A549 (cell line): ENCODE results near the gene NR2C2. TPM values are rescaled to one million over a fixed set of nuclear protein-coding genes. Genes with fewer than 3 reads are reported as not detected.

Experiments used
- ATAC-seq, 2 experiments: fragments of 200-7000 bp in 1 of 2; fragments of >200 bp in 1 of 2; cut with Nextera tagmentation in 1 of 2; cut with Tn5 transposase in 1 of 2; 3 replicates each; pipeline versions ENCODE4 v1.8.0 to v1.9.1; 2018 to 2020; ENCODE audit warnings: mild to moderate bottlenecking in 1 of 2, moderate library complexity in 1 of 2
- CTCF ChIA-PET: fragments of 300-600 bp; sonication (Branson Sonifier 250); formaldehyde crosslinking; extraction: SDS; loops from one replicate; lab custom pipeline; 2021; ENCODE audit warnings: antibody characterized with exemption, inconsistent platforms; lab: Yijun Ruan, JAX
- POLR2A ChIA-PET: fragments of 350-600 bp; formaldehyde crosslinking; extraction: SDS; loops from one replicate; lab custom pipeline; 2021; ENCODE audit warnings: antibody characterized with exemption, inconsistent platforms; lab: Yijun Ruan, JAX
- DNase-seq, 2 experiments: peaks; one replicate each; pipeline versions ENCODE4 v3.0.0 to v3.0.0-alpha.2; 2011 to 2016; ENCODE audit warnings: low read depth in 1 of 2, low spot score in 1 of 2
- FAIRE-seq: peaks from 2 replicates; lab custom pipeline; 2011; peaks lifted over from hg19 to GRCh38; lab: Jason Lieb, UNC
- H3K27ac ChIP-seq, 2 experiments: fragments of >200 bp; sonication (Bioruptor Twin); formaldehyde crosslinking; 3 replicates each; pipeline ENCODE4 v1.5.1; 2016 to 2017
- H3K4me1 ChIP-seq: fragments of >200 bp; sonication (Bioruptor Twin); formaldehyde crosslinking; 3 replicates; pipeline ENCODE4 v1.6.1; 2016
- H3K4me2 ChIP-seq: fragments of >200 bp; sonication (Bioruptor Twin); formaldehyde crosslinking; 3 replicates; pipeline ENCODE4 v1.6.1; 2016
- H3K4me3 ChIP-seq: fragments of >200 bp; sonication (Bioruptor Twin); formaldehyde crosslinking; 3 replicates; pipeline ENCODE4 v1.5.1; 2016
- H3K9me3 ChIP-seq: fragments of >200 bp; sonication (Bioruptor Twin); formaldehyde crosslinking; 3 replicates; pipeline ENCODE4 v1.6.1; 2016
- CBX2 ChIP-seq: fragments of 200-600 bp; sonication (generic); IDR thresholded peaks from 2 replicates; pipeline ENCODE4 v1.6.1; 2016; ENCODE audit warnings: low read depth, mild to moderate bottlenecking, borderline replicate concordance
- CEBPB ChIP-seq, 2 experiments: fragments of >200 bp in 1 of 2; sonication (Bioruptor Twin) in 1 of 2; formaldehyde crosslinking in 1 of 2; IDR thresholded peaks; 2 replicates each; pipeline ENCODE4 v1.6.1; 2012 to 2016
- EHF ChIP-seq: fragments of 250-450 bp; sonication (Bioruptor Pico); IDR thresholded peaks from 2 replicates; pipeline ENCODE4 v1.5.0; 2020; ENCODE audit warnings: mild to moderate bottlenecking
- EHMT2 ChIP-seq: fragments of 200-600 bp; sonication (generic); IDR thresholded peaks from 2 replicates; pipeline ENCODE4 v1.6.1; 2016; ENCODE audit warnings: antibody characterized with exemption, low read depth, mild to moderate bottlenecking, moderate library complexity
- MAFK ChIP-seq: fragments of 450-650 bp; IDR thresholded peaks from 2 replicates; pipeline ENCODE4 v1.6.1; 2014; ENCODE audit not compliant: partially characterized antibody
- PHF8 ChIP-seq: fragments of 200-600 bp; sonication (generic); IDR thresholded peaks from 2 replicates; pipeline ENCODE4 v1.6.1; 2016; ENCODE audit warnings: low read depth, mild to moderate bottlenecking, antibody characterized with exemption, moderate library complexity, borderline replicate concordance
- RARB ChIP-seq: fragments of 250-450 bp; sonication (Bioruptor Pico); IDR thresholded peaks from 2 replicates; pipeline ENCODE4 v1.8.0; 2021; ENCODE audit warnings: mild to moderate bottlenecking, moderate library complexity
- ZFP36 ChIP-seq: fragments of 450-650 bp; IDR thresholded peaks from 2 replicates; pipeline ENCODE4 v1.6.1; 2014; ENCODE audit warnings: borderline replicate concordance; ENCODE audit not compliant: partially characterized antibody
- ZNF302 ChIP-seq: fragments of 250-450 bp; sonication (Bioruptor Pico); IDR thresholded peaks from 2 replicates; pipeline ENCODE4 v1.9.0; 2021; ENCODE audit warnings: inconsistent platforms, mild to moderate bottlenecking, moderate library complexity
- ZSCAN20 ChIP-seq: fragments of 250-450 bp; sonication (Bioruptor Pico); IDR thresholded peaks from 2 replicates; pipeline ENCODE4 v1.8.0; 2022; ENCODE audit warnings: mild to moderate bottlenecking, moderate library complexity
- WGBS: methylation state at CpG from one replicate; pipeline ENCODE4 v1.1.6; 2017; ENCODE audit errors: missing lambda C conversion rate; 5-methylcytosine and 5-hydroxymethylcytosine counted together
- polyA plus RNA-seq, 4 experiments: library from polyadenylated mRNA; depleted of rRNA in 3 of 4; stranded (reverse); fragments of >200 nt; fragmentation: RNase III in 1 of 4; extraction: RNeasy Plus Mini Kit Qiagen cat#74134 plus additional on column Dnase treatment in 1 of 4; gene quantifications; 2 replicates in 3 of 4; 3 replicates in 1 of 4; pipeline ENCODE4 v1.2.3, GENCODE V29; 2011 to 2017
- TF ChIP-seq, protein P1 (sequence below): fragments of >200 bp; sonication (Bioruptor Twin); formaldehyde crosslinking; IDR thresholded peaks from 3 replicates; pipeline ENCODE4 v1.6.1; 2016
- TF ChIP-seq, protein P2 (sequence below): IDR thresholded peaks from 2 replicates; pipeline ENCODE4 v1.6.1; 2012
- TF ChIP-seq, protein P3 (sequence below): fragments of 200-600 bp; sonication (generic); IDR thresholded peaks from 2 replicates; pipeline ENCODE4 v1.6.1; 2016; ENCODE audit warnings: antibody characterized with exemption, mild to moderate bottlenecking, moderate library complexity
- TF ChIP-seq, protein P4 (sequence below): fragments of 250-450 bp; sonication (Bioruptor Pico); IDR thresholded peaks from 2 replicates; pipeline ENCODE4 v1.5.0; 2021; ENCODE audit warnings: mild to moderate bottlenecking, moderate library complexity, borderline replicate concordance
- TF ChIP-seq, protein P5 (sequence below): fragments of >200 bp; sonication (Bioruptor Twin); formaldehyde crosslinking; IDR thresholded peaks from 3 replicates; pipeline ENCODE4 v1.5.1; 2016

The NR2C2 gene
- polyA plus RNA-seq, 2 of the 4 experiments (the other 2 are of a cell fraction) = 14.6 to 20.2 TPM

DNA sequence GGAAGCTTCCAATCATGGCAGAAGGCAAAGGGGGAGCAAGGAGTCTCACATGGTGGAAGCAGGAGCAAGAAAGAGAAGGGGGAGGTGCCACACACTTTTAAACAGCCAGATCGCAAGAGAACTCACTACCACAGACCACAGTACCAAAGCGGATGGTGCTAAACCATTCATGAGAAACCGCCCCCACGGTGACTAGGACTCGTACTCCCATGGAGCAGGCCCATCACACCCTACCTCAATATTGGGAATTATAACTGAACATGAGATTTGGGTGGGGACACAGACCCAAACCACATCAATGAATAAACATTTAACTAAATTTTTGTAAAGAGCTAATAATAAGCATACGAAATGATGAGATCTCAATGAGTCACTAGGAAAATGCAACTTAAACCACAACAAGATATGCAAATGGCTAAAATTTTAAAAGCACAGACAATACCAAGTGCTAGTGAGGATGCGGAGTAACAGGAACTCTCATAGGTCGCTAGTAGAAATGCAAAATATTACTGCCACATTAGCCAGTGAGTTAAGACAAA, 107.7 kb downstream of the NR2C2 start (continued):
- TF ChIP-seq ZNF302 (CRISPR knock-in tag) = no peak
- no peak for TF ChIP-seq EHF (CRISPR knock-in tag)
- TF ChIP-seq, protein P1, sequence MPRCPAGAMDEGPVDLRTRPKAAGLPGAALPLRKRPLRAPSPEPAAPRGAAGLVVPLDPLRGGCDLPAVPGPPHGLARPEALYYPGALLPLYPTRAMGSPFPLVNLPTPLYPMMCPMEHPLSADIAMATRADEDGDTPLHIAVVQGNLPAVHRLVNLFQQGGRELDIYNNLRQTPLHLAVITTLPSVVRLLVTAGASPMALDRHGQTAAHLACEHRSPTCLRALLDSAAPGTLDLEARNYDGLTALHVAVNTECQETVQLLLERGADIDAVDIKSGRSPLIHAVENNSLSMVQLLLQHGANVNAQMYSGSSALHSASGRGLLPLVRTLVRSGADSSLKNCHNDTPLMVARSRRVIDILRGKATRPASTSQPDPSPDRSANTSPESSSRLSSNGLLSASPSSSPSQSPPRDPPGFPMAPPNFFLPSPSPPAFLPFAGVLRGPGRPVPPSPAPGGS = no peak
- TF ChIP-seq, protein P2, sequence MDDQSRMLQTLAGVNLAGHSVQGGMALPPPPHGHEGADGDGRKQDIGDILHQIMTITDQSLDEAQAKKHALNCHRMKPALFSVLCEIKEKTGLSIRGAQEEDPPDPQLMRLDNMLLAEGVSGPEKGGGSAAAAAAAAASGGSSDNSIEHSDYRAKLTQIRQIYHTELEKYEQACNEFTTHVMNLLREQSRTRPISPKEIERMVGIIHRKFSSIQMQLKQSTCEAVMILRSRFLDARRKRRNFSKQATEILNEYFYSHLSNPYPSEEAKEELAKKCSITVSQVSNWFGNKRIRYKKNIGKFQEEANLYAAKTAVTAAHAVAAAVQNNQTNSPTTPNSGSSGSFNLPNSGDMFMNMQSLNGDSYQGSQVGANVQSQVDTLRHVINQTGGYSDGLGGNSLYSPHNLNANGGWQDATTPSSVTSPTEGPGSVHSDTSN = no peak

DNA sequence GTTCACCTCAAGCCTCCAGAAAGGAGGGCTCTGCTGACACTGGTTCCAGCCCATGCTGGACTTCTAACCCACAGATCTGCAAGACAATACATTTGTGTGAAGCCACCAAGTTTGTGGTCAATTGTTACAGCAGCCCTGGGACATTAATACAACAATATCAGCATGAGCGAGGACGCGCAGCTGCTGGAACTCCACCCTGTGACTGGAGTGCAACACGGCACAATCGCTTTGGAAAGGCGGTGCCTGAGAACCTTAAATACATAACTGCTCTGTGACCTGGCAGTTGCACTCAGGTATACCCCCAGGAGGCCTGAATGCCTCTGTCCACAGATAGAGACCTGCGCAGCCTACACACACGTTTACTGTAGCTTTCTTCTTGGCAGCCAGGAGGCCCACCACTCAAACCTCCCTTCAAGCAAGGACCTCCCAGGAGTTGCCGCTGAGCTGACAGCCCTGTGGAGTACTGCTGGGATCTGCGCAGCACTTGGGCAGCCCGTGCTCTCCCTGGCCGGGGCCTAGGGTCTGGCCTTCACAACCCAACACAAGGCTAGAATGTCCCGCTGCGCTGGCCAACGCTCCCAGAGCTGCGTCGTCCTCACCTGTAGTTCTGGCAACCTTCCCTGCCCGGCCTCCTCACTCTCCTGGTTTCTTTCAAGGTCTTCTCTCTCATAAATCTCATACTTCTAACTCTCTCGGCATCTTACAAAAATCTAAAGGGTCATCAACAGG, 109.5 kb downstream of the NR2C2 start:
- Histone ChIP-seq H3K4me1 (no peaks in the 10 kb centered on the region), H3K4me2 (no peak overlapping the region), H3K9me3 (no peaks in the 10 kb centered on the region), H3K27ac (no peak overlapping the region), H3K4me3 (no peak overlapping the region)
- ChIA-PET POLR2A (no interaction called here), CTCF (no interaction called here)
- ATAC-seq (no peak), FAIRE-seq (no peak), DNase-seq (no peak)
- TF ChIP-seq EHMT2 = no peak
- no peak for TF ChIP-seq MAFK
- no peak for TF ChIP-seq ZFP36
- TF ChIP-seq, protein P3, sequence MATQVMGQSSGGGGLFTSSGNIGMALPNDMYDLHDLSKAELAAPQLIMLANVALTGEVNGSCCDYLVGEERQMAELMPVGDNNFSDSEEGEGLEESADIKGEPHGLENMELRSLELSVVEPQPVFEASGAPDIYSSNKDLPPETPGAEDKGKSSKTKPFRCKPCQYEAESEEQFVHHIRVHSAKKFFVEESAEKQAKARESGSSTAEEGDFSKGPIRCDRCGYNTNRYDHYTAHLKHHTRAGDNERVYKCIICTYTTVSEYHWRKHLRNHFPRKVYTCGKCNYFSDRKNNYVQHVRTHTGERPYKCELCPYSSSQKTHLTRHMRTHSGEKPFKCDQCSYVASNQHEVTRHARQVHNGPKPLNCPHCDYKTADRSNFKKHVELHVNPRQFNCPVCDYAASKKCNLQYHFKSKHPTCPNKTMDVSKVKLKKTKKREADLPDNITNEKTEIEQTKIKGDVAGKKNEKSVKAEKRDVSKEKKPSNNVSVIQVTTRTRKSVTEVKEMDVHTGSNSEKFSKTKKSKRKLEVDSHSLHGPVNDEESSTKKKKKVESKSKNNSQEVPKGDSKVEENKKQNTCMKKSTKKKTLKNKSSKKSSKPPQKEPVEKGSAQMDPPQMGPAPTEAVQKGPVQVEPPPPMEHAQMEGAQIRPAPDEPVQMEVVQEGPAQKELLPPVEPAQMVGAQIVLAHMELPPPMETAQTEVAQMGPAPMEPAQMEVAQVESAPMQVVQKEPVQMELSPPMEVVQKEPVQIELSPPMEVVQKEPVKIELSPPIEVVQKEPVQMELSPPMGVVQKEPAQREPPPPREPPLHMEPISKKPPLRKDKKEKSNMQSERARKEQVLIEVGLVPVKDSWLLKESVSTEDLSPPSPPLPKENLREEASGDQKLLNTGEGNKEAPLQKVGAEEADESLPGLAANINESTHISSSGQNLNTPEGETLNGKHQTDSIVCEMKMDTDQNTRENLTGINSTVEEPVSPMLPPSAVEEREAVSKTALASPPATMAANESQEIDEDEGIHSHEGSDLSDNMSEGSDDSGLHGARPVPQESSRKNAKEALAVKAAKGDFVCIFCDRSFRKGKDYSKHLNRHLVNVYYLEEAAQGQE = no peak
- TF ChIP-seq CEBPB (IDR thresholded peaks at IDR 0.05) = no peak
- no peak for TF ChIP-seq ZSCAN20 (CRISPR knock-in tag)
- TF ChIP-seq, protein P4, sequence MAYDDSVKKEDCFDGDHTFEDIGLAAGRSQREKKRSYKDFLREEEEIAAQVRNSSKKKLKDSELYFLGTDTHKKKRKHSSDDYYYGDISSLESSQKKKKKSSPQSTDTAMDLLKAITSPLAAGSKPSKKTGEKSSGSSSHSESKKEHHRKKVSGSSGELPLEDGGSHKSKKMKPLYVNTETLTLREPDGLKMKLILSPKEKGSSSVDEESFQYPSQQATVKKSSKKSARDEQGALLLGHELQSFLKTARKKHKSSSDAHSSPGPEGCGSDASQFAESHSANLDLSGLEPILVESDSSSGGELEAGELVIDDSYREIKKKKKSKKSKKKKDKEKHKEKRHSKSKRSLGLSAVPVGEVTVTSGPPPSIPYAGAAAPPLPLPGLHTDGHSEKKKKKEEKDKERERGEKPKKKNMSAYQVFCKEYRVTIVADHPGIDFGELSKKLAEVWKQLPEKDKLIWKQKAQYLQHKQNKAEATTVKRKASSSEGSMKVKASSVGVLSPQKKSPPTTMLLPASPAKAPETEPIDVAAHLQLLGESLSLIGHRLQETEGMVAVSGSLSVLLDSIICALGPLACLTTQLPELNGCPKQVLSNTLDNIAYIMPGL (CRISPR knock-in tag) = no peak
- WGBS = 90% methylated on average over 19 of the region's 19 CpGs

DNA sequence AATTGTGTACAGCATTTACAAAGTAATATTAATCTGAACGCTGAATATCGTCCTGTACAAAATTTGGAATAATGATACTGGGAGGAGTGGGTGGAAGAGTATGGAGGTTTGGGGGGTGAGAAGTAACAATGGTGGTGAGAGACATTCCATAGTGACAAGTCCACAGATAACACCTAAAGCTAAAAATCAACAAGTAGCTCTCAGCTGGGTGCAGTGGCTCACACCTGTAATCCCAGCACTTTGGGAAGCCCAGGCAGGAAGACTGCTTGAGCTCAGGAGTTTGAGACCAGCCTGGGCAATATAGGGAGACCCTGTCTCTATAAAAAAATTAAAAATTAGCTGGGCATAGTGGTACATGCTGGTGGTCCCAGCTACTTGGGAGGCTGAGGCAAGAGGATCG, 112.6 kb downstream of the NR2C2 start:
- WGBS = 95% methylated on average over 3 of the region's 3 CpGs
- FAIRE-seq = no peak
- Histone ChIP-seq H3K9me3 (no peaks in the 10 kb centered on the region), H3K4me3 (no peak overlapping the region), H3K4me2 (no peak overlapping the region), H3K4me1 (peaks cover 12% of the 10 kb centered on the region), H3K27ac (no peak overlapping the region)
- DNase-seq = no peak
- CTCF ChIA-PET = interaction anchor here (0.7 to 1.1 kb wide), 3 partner anchors 9 to 271 kb away, joined by 3 read pairs; no protein-coding TSS in a partner anchor
- TF ChIP-seq RARB (CRISPR knock-in tag) (no peak), CBX2 (no peak), EHF (CRISPR knock-in tag) (no peak), PHF8 (no peak)
- TF ChIP-seq, protein P1 = no peak
- TF ChIP-seq, protein P5, sequence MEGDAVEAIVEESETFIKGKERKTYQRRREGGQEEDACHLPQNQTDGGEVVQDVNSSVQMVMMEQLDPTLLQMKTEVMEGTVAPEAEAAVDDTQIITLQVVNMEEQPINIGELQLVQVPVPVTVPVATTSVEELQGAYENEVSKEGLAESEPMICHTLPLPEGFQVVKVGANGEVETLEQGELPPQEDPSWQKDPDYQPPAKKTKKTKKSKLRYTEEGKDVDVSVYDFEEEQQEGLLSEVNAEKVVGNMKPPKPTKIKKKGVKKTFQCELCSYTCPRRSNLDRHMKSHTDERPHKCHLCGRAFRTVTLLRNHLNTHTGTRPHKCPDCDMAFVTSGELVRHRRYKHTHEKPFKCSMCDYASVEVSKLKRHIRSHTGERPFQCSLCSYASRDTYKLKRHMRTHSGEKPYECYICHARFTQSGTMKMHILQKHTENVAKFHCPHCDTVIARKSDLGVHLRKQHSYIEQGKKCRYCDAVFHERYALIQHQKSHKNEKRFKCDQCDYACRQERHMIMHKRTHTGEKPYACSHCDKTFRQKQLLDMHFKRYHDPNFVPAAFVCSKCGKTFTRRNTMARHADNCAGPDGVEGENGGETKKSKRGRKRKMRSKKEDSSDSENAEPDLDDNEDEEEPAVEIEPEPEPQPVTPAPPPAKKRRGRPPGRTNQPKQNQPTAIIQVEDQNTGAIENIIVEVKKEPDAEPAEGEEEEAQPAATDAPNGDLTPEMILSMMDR = no peak
- TF ChIP-seq, protein P3 = no peak
- POLR2A ChIA-PET = interaction anchor here (0.6 kb wide), 1 partner anchor 15 kb away, joined by 4 read pairs; no protein-coding TSS in a partner anchor
- no peak for ATAC-seq
